GM23338 (cell line): ENCODE measurements around the gene LYRM7. TPM values are rescaled to one million over a fixed set of nuclear protein-coding genes. Genes with fewer than 3 reads are reported as not detected.

Experiments
- ATAC-seq: fragments of 200-7000 bp; cut with Tn5 transposase; 3 replicates; pipeline ENCODE4 v1.9.1; 2020
- DNase-seq: peaks from one replicate; pipeline ENCODE4 v3.0.0-alpha.2; 2015; ENCODE audit warnings: low spot score
- H2AFZ ChIP-seq: fragments of 200-600 bp; sonication (generic); 2 replicates; pipeline ENCODE4 v1.8.0; 2016; ENCODE audit warnings: antibody characterized with exemption, mild to moderate bottlenecking, moderate library complexity
- H3F3A ChIP-seq: fragments of 200-600 bp; sonication (generic); replicated peaks from 2 replicates; pipeline ENCODE4 v1.8.0; 2017; ENCODE audit warnings: antibody characterized with exemption, mixed run types, low read depth
- H3K27ac ChIP-seq: fragments of 200-600 bp; sonication (generic); 2 replicates; pipeline ENCODE4 v1.6.1; 2016; ENCODE audit warnings: low read depth
- H3K27me3 ChIP-seq: fragments of 200-600 bp; sonication (generic); 2 replicates; pipeline ENCODE4 v1.8.0; 2016; ENCODE audit warnings: mild to moderate bottlenecking, mixed run types, moderate library complexity; ENCODE audit not compliant: insufficient read depth
- H3K36me3 ChIP-seq: fragments of 200-600 bp; sonication (generic); 2 replicates; pipeline ENCODE4 v1.8.0; 2016; ENCODE audit warnings: mild to moderate bottlenecking; ENCODE audit not compliant: insufficient read depth
- H3K4me1 ChIP-seq: fragments of 200-600 bp; sonication (generic); 2 replicates; pipeline ENCODE4 v1.8.0; 2016; ENCODE audit warnings: mild to moderate bottlenecking, moderate library complexity; ENCODE audit not compliant: insufficient read depth
- H3K4me2 ChIP-seq: fragments of 200-600 bp; sonication (generic); 2 replicates; pipeline ENCODE4 v1.7.1; 2017; ENCODE audit warnings: mixed run types
- H3K4me3 ChIP-seq: fragments of 200-600 bp; sonication (generic); 2 replicates; pipeline ENCODE4 v1.6.1; 2016; ENCODE audit warnings: mixed run types
- H3K79me2 ChIP-seq: fragments of 200-600 bp; sonication (generic); replicated peaks from 2 replicates; pipeline ENCODE4 v1.8.0; 2017; ENCODE audit warnings: mild to moderate bottlenecking; ENCODE audit not compliant: insufficient read depth
- H3K9me2 ChIP-seq: fragments of 200-600 bp; sonication (generic); 2 replicates; pipeline ENCODE4 v1.8.0; 2017; ENCODE audit not compliant: insufficient read depth
- H4K20me1 ChIP-seq: fragments of 200-600 bp; sonication (generic); replicated peaks from 2 replicates; pipeline ENCODE4 v1.8.0; 2017; ENCODE audit warnings: mild to moderate bottlenecking; ENCODE audit not compliant: insufficient read depth
- H3K27ac Mint-ChIP-seq: 2 replicates; pipeline ENCODE4 v1.8.0; 2020; ENCODE audit warnings: inconsistent platforms, mild to moderate bottlenecking, moderate library complexity, mixed read lengths
- H3K27me3 Mint-ChIP-seq: 3 replicates; pipeline ENCODE4 v1.8.0; 2022; ENCODE audit warnings: low read depth, mild to moderate bottlenecking, moderate library complexity, mixed read lengths, inconsistent platforms; ENCODE audit not compliant: insufficient read depth, poor library complexity
- H3K36me3 Mint-ChIP-seq: 3 replicates; pipeline ENCODE4 v1.8.0; 2021; ENCODE audit warnings: low read depth, mild to moderate bottlenecking, inconsistent platforms, moderate library complexity, mixed read lengths
- H3K4me1 Mint-ChIP-seq: 3 replicates; pipeline ENCODE4 v1.8.0; 2020; ENCODE audit warnings: mild to moderate bottlenecking, inconsistent platforms, mixed read lengths
- H3K4me3 Mint-ChIP-seq: 3 replicates; pipeline ENCODE4 v1.8.0; 2021; ENCODE audit warnings: moderate library complexity, mild to moderate bottlenecking, inconsistent platforms, mixed read lengths
- H3K9me3 Mint-ChIP-seq: 3 replicates; pipeline ENCODE4 v1.8.0; 2020; ENCODE audit warnings: moderate library complexity, mild to moderate bottlenecking, inconsistent platforms, mixed read lengths
- CREB1 ChIP-seq: fragments of 250-450 bp; sonication (Bioruptor Pico); IDR thresholded peaks from 2 replicates; pipeline ENCODE4 v1.5.0; 2020; ENCODE audit warnings: low read depth, mild to moderate bottlenecking, moderate library complexity
- ETS1 ChIP-seq: IDR thresholded peaks from 2 replicates; pipeline ENCODE4 v1.6.1; 2016; ENCODE audit warnings: antibody characterized with exemption
- JUNB ChIP-seq: IDR thresholded peaks from one replicate; pipeline ENCODE4 v1.6.1; 2016; ENCODE audit warnings: antibody characterized with exemption; ENCODE audit not compliant: unreplicated experiment
- NANOG ChIP-seq: IDR thresholded peaks from 2 replicates; pipeline ENCODE4 v1.6.1; 2016; ENCODE audit warnings: antibody characterized with exemption, borderline replicate concordance
- POLR2AphosphoS5 ChIP-seq: IDR thresholded peaks from 2 replicates; pipeline ENCODE4 v1.6.1; 2016; ENCODE audit warnings: antibody characterized with exemption, low read depth
- STAT1 ChIP-seq: IDR thresholded peaks from one replicate; pipeline ENCODE4 v1.6.1; 2016; ENCODE audit warnings: antibody characterized with exemption; ENCODE audit not compliant: unreplicated experiment
- ZNF114 ChIP-seq: fragments of 250-450 bp; sonication (Bioruptor Pico); IDR thresholded peaks from 2 replicates; pipeline ENCODE4 v1.5.0; 2020; ENCODE audit warnings: mild to moderate bottlenecking, moderate library complexity
- polyA plus RNA-seq: library from polyadenylated mRNA; unstranded; fragments of >200 nt; fragmentation: Nextera tagmentation; extraction: Ambion mirVana; gene quantifications from 2 replicates; pipeline ENCODE4 v1.2.1, GENCODE V29; 2016
- total RNA-seq: library from RNA; depleted of rRNA; stranded (reverse); fragments of >200 nt; shearing (Covaris generic); gene quantifications from 2 replicates; pipeline ENCODE4 v1.2.3, GENCODE V29; 2014
- TF ChIP-seq, protein P1 (sequence below): fragments of 250-450 bp; sonication (Bioruptor Pico); IDR thresholded peaks from 2 replicates; pipeline ENCODE4 v1.5.0; 2020; ENCODE audit warnings: mild to moderate bottlenecking, moderate library complexity
- TF ChIP-seq, protein P2 (sequence below): IDR thresholded peaks from one replicate; pipeline ENCODE4 v1.6.1; 2018; ENCODE audit warnings: antibody characterized with exemption; ENCODE audit not compliant: unreplicated experiment

Gene LYRM7
- total and polyA plus RNA-seq, 2 experiments from 2014 or later = 11.3 to 34.8 TPM

DNA sequence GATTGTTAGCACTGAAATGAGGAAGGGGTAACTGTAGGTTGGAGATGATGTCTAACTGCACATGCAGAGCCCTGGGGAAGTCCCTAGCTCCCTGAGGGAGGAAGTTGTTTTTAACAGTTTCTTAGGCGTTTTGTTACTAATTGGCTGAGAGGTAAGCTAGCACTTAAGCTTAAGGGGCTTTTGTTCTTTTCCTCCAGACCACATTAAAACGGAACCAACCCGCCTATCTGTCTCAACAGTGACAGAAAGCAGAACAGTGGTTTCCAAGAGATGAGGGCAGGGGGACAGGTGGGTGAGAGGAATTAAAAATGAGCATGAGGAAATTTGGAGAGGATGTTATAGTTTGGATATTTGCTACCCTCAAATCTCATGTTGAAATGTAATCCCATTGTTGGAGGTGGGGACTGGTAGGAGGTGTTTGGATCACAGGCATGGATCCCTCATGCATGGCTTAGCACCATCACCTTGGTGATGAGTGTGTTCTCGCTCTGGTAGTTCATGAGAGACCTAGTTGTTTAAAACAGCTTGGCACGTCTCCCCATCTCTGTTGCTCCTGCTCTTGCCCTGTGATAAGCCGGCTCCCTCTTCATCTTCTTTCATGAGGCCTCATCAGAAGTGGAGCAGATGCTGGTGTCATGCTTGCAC, 38.9 kb downstream of the LYRM7 start:
- Histone ChIP-seq H3K4me3 (no peak overlapping the region), H3K4me2 (no peak overlapping the region), H3F3A (no peaks in the 10 kb centered on the region), H3K79me2 (no peaks in the 10 kb centered on the region), H3K27ac (no peak overlapping the region), H3K27me3 (no peaks in the 10 kb centered on the region), H3K36me3 (no peaks in the 10 kb centered on the region), H3K4me1 (peaks cover 5% of the 10 kb centered on the region; the same call in 1 of the 2 replicates), H4K20me1 (no peaks in the 10 kb centered on the region), H2AFZ (peak overlapping the region; percentile 89), H3K9me2 (no peaks in the 10 kb centered on the region)
- H3K4me3 Mint-ChIP-seq = no peak overlapping the region
- ATAC-seq (peak; percentile 59), DNase-seq (peak; percentile 15)
- H3K27ac Mint-ChIP-seq = no peak overlapping the region
- peaks cover 7% of the 10 kb centered on the region for H3K27me3 Mint-ChIP-seq
- H3K4me1 Mint-ChIP-seq = peaks cover 19% of the 10 kb centered on the region; the same call in 2 of the 3 replicates
- TF ChIP-seq ZNF114 (CRISPR knock-in tag) = no peak
- no peak for TF ChIP-seq ETS1
- TF ChIP-seq NANOG = no peak
- no peaks in the 10 kb centered on the region for H3K9me3 Mint-ChIP-seq
- no peaks in the 10 kb centered on the region for H3K36me3 Mint-ChIP-seq

- H3K4me2 ChIP-seq = no peak overlapping the region
Measured at GRCh38 chr5:131210151-131210510, 39.4 kb downstream of the LYRM7 start.

More at GRCh38 chr5:131210151-131210510, 39.4 kb downstream of the LYRM7 start:
- Histone ChIP-seq H3K36me3 (no peaks in the 10 kb centered on the region), H3K4me1 (peaks cover 5% of the 10 kb centered on the region; the same call in 1 of the 2 replicates), H2AFZ (peak overlapping the region; percentile 89; the same call in 1 of the 2 replicates), H3K79me2 (no peaks in the 10 kb centered on the region), H3F3A (no peaks in the 10 kb centered on the region), H4K20me1 (no peaks in the 10 kb centered on the region), H3K27me3 (no peaks in the 10 kb centered on the region), H3K4me3 (no peak overlapping the region), H3K27ac (no peak overlapping the region), H3K9me2 (no peaks in the 10 kb centered on the region)
- DNase-seq (no peak), ATAC-seq (no peak)
- no peaks in the 10 kb centered on the region for H3K36me3 Mint-ChIP-seq
- no peaks in the 10 kb centered on the region for H3K9me3 Mint-ChIP-seq
- no peak for TF ChIP-seq POLR2AphosphoS5
- no peak for TF ChIP-seq JUNB
- no peak for TF ChIP-seq STAT1
- TF ChIP-seq, protein P1, sequence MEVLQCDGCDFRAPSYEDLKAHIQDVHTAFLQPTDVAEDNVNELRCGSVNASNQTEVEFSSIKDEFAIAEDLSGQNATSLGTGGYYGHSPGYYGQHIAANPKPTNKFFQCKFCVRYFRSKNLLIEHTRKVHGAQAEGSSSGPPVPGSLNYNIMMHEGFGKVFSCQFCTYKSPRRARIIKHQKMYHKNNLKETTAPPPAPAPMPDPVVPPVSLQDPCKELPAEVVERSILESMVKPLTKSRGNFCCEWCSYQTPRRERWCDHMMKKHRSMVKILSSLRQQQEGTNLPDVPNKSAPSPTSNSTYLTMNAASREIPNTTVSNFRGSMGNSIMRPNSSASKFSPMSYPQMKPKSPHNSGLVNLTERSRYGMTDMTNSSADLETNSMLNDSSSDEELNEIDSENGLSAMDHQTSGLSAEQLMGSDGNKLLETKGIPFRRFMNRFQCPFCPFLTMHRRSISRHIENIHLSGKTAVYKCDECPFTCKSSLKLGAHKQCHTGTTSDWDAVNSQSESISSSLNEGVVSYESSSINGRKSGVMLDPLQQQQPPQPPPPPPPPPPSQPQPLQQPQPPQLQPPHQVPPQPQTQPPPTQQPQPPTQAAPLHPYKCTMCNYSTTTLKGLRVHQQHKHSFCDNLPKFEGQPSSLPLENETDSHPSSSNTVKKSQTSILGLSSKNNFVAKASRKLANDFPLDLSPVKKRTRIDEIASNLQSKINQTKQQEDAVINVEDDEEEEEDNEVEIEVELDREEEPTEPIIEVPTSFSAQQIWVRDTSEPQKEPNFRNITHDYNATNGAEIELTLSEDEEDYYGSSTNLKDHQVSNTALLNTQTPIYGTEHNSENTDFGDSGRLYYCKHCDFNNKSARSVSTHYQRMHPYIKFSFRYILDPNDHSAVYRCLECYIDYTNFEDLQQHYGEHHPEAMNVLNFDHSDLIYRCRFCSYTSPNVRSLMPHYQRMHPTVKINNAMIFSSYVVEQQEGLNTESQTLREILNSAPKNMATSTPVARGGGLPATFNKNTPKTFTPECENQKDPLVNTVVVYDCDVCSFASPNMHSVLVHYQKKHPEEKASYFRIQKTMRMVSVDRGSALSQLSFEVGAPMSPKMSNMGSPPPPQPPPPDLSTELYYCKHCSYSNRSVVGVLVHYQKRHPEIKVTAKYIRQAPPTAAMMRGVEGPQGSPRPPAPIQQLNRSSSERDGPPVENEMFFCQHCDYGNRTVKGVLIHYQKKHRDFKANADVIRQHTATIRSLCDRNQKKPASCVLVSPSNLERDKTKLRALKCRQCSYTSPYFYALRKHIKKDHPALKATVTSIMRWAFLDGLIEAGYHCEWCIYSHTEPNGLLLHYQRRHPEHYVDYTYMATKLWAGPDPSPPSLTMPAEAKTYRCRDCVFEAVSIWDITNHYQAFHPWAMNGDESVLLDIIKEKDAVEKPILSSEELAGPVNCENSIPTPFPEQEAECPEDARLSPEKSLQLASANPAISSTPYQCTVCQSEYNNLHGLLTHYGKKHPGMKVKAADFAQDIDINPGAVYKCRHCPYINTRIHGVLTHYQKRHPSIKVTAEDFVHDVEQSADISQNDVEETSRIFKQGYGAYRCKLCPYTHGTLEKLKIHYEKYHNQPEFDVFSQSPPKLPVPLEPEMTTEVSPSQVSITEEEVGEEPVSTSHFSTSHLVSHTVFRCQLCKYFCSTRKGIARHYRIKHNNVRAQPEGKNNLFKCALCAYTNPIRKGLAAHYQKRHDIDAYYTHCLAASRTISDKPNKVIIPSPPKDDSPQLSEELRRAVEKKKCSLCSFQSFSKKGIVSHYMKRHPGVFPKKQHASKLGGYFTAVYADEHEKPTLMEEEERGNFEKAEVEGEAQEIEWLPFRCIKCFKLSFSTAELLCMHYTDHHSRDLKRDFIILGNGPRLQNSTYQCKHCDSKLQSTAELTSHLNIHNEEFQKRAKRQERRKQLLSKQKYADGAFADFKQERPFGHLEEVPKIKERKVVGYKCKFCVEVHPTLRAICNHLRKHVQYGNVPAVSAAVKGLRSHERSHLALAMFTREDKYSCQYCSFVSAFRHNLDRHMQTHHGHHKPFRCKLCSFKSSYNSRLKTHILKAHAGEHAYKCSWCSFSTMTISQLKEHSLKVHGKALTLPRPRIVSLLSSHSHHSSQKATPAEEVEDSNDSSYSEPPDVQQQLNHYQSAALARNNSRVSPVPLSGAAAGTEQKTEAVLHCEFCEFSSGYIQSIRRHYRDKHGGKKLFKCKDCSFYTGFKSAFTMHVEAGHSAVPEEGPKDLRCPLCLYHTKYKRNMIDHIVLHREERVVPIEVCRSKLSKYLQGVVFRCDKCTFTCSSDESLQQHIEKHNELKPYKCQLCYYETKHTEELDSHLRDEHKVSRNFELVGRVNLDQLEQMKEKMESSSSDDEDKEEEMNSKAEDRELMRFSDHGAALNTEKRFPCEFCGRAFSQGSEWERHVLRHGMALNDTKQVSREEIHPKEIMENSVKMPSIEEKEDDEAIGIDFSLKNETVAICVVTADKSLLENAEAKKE = no peak
- TF ChIP-seq ETS1 = no peak
- TF ChIP-seq, protein P2, sequence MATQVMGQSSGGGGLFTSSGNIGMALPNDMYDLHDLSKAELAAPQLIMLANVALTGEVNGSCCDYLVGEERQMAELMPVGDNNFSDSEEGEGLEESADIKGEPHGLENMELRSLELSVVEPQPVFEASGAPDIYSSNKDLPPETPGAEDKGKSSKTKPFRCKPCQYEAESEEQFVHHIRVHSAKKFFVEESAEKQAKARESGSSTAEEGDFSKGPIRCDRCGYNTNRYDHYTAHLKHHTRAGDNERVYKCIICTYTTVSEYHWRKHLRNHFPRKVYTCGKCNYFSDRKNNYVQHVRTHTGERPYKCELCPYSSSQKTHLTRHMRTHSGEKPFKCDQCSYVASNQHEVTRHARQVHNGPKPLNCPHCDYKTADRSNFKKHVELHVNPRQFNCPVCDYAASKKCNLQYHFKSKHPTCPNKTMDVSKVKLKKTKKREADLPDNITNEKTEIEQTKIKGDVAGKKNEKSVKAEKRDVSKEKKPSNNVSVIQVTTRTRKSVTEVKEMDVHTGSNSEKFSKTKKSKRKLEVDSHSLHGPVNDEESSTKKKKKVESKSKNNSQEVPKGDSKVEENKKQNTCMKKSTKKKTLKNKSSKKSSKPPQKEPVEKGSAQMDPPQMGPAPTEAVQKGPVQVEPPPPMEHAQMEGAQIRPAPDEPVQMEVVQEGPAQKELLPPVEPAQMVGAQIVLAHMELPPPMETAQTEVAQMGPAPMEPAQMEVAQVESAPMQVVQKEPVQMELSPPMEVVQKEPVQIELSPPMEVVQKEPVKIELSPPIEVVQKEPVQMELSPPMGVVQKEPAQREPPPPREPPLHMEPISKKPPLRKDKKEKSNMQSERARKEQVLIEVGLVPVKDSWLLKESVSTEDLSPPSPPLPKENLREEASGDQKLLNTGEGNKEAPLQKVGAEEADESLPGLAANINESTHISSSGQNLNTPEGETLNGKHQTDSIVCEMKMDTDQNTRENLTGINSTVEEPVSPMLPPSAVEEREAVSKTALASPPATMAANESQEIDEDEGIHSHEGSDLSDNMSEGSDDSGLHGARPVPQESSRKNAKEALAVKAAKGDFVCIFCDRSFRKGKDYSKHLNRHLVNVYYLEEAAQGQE = no peak
- no peak for TF ChIP-seq CREB1
- peaks cover 7% of the 10 kb centered on the region for H3K27me3 Mint-ChIP-seq
- no peak overlapping the region for H3K27ac Mint-ChIP-seq
- peaks cover 19% of the 10 kb centered on the region; the same call in 2 of the 3 replicates for H3K4me1 Mint-ChIP-seq
- no peak overlapping the region for H3K4me3 Mint-ChIP-seq
